ENCODE data around the gene SLC25A53.
"Not testable (repeated sequence)": the region's sequence is repeated elsewhere in the genome, so short reads cannot be mapped to it uniquely, and the experiment has no call there.

Gene SLC25A53

GRCh38 chrX:104075778-104076445, 80.9 kb downstream of the SLC25A53 start, which contains the start of gene TMSB15C:
Gene TMSB15C, minus strand, starts transcription at chrX:104076236.
- not testable (repeated sequence) for FAIRE-seq; DNase-seq (ENCODE audit: low spot score)

- DNase-seq (ENCODE audit: low spot score); FAIRE-seq: not testable (repeated sequence)
These were observed 94.2 kb downstream of the SLC25A53 start for GRCh38 chrX:104062636-104063035.

- FAIRE-seq; DNase-seq (ENCODE audit: low spot score): not testable (repeated sequence)
These were observed 101.9 kb downstream of the SLC25A53 start for GRCh38 chrX:104054956-104055355.

Data from RCC 7860 (cell line).